ENCODE measurements around the gene ST6GALNAC5.

GRCh38 chr1:77063118-77063517 is 195.8 kb downstream of the ST6GALNAC5 start:
- TF ChIP-seq CTCF (conservative IDR thresholded peaks at IDR 0.05) (no peak), EZH2 (IDR thresholded peaks at IDR 0.05; ENCODE audit: low read depth) (no peak)
